ENCODE measurements around the gene APC2.

Gene APC2

GRCh38 chr19:1447504-1447903, 2.4 kb upstream of the APC2 start:
- DNase-seq = no peak

DNA sequence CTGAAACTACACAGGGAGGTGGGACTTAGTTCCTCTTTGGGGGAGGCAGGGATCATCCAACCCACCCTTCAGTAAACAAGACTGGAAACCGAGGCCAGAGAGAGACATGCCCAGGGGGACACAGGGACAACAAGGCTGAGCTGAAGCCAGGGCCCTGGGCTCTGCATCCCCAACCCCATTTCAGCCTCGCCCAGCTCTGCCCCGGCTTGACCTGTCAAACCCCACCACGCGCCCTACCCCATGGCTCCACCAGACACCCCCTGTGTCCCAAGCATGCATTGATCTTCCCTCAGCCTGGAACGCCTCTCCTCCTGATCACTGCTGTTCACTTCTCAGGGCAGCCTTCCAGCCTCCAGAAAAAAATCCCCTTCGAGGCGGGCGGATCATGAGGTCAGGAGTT, 2.0 kb upstream of the APC2 start:
- no peak for DNase-seq

DNA sequence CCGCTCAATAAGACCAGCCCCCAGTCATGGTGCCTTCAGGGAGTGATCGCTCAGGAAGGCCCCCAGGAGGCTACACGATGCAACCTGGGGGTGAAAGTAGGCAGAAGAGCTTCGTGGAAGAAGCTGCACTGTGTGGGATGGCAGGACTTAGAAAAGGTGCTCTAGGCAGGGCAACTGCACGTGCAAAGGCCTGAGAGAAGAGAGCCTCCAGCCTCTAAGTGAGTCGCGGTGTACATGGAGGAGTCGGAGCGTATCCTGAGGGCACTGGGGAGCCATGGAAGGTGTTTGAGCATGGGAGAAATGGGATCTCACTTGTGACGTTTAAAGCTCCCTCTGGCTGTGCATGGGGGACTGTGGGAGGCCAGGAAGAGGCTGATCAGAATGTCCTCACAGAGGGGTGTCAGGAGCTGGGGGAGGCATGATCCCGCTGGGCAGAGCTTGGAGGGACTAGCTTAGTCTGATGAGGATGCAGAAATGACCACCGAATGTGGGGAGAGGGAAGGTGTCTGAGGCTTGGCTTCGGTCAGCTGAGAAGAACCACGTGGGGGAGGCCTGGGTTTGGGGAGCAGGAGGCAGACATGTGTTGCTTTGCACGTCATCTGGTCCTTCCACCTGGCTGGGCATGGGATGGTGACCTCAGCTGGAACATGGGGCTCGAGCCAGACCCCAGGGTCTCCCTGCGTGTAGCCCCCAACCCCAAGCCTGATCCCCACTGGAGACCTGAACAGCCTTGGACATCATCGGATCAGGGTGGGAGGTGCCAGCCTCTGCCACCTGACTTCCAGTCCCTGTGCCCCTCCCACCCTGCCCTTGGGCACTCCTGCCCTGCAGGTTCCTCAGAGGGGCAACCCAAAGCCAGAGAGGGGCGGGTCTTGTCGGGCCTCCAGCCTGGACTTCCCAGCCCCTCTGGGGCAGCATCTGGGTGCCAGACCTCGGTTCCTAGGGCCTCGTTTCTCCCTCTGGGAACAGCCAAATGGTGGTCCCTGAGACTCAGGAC, 1.1 kb downstream of the APC2 start:
- no peak for DNase-seq

- no peak for DNase-seq
Observed at GRCh38 chr19:1451916-1452801, 2.2 kb downstream of the APC2 start.

DNA sequence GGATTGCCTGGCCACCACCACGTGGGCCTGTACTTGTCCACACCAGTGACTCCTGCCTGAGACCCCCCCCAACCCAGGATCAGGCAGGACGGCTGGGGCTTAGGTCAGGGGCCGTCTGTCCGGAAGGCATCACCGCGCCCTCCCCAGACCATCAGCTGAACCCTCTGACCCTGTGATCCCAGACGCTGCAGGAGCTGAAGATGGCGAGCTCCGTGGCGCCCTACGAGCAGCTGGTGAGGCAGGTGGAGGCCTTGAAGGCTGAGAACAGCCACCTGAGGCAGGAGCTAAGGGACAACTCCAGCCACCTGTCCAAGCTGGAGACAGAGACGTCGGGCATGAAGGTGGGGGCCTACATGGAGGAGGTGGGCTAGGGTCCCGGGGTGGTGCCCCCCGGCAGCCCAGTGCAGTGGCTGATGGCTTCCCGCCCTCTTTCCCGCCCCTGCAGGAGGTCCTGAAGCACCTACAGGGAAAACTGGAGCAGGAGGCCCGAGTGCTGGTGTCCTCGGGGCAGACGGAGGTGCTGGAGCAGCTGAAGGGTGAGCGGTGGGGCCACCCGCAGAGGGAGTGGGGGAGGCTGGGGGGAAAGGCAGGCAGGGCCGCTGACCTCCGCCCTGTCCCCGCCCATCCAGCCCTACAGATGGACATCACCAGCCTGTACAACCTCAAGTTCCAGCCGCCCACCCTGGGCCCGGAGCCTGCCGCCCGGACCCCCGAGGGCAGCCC, 3.0 kb downstream of the APC2 start:
- no peak for DNase-seq

GRCh38 chr19:1453525-1454364, 3.8 kb downstream of the APC2 start:
- DNase-seq = no peak

DNA sequence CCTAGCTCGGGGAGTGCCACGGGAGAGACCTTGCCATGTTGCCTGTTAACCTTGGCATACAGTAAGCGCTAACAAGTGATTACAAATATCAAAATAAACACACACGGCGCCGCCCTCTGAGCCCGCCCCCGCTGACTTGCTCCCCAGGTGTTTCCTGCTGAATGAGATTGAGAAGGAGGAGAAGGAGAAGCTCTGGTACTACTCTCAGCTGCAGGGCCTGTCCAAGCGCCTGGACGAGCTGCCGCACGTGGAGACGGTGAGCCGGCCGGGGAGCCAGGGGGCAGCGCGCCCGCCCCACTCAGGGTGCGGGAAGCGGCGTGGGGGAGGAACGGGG, 5.0 kb downstream of the APC2 start:
- no peak for DNase-seq

DNA sequence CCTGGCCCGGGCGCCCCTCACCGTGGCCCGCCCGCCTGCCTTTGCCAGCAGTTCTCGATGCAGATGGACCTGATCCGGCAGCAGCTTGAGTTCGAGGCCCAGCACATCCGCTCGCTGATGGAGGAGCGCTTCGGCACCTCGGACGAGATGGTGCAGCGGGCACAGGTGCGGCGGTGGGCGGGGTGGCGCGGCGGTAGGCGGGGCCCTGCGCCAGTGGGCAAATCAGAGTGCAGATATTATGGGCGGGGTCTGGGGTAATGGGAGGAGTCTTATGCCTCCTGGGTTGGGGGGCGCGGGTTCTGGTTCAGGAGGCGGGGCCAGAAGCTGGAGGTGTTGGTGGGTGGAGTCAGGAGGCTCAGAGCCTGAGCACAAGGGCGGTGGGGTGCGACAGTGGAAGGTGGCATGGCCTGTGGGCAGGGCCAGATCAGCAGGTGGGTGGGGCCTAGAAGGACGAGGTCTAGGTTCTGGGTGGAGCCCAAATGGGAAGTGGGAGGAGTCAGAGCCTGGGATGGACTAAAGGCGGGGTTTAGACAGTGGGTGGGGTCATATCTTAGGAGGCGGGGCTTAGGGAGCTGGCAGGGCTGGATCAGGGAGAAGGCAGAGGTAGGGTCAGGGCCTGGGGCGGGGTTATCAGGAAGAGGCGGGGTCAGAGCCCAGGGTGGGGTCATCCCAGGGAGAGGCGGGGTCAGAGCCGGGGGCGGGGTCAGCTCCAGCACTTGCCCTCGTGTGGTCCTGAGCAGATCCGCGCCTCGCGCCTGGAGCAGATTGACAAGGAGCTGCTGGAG, 5.6 kb downstream of the APC2 start:
- peak; percentile 69 to 75 for DNase-seq

DNA sequence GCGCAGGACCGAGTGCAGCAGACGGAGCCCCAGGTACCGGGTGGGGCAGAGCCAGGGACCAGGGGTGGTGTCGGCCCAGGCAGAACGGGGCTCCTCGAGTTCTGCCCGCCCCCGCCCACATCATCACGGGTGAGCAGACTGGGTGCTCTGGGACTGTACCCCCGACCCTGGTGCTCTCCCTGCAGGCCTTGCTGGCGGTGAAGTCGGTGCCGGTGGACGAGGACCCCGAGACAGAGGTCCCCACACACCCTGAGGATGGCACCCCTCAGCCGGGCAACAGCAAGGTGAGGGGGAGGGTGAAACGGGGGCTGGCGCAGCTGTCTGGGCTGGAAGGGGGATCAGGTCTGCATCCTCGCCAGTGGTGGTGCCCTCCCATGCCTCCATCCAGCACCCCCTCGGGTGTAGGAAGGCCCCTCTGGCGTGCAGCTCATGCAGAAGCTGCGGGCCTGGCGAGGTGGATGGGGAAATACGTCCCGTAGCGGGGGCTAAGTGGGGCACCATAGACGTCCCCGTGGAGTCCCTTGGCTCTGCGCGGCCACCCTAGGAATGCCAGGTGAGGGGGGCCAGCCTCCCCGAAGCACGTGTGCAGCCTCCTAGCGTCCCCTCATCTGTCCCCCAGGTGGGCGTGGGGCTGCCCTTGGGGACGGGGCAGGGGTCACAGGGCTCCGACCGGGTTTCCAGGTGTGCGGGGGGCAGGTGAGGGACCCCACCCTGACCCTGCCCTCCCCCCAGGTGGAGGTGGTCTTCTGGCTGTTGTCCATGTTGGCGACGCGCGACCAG, 6.4 kb downstream of the APC2 start:
- no peak for DNase-seq

GRCh38 chr19:1457031-1457739, 7.3 kb downstream of the APC2 start:
- no peak for DNase-seq

DNA sequence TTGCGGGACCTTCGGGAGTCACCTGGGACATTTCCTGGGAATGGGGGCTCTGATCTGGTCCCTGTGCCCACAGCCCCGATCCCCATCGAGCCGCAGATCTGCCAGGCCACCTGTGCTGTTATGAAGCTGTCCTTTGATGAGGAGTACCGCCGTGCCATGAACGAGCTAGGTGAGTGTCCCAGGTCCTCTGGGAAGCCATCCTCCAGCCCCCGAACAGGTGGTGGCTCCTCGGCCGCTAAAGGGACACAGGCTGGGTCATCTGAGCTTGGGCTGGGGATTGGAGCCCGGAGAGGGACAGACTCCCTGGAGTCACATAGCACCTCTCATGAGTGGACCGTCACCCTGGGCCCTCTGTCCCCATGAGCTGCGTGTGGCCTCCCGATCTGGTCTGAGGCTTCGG, 8.0 kb downstream of the APC2 start:
- no peak for DNase-seq

DNA sequence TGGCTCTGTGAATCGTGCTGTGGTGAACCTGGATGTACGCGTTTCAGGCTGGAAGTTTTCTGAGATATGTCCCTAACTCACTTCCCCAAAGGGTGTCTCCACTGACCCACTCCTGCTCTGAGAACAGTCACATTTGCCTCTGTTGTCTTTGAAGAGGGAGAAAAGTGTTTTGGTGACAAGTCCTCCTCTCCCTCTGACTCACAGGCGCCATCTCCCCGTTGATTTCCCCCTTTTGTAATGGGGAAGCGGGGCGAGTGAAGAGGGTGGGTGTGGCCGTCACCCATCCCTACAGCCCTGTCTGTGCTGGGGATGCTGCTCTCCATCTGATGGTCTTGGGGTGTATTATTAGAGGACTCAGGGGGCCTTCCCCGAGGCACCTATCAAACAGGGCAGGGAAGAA, 9.6 kb downstream of the APC2 start:
- DNase-seq = peak in 1 of 2 experiments; percentile 4

DNA sequence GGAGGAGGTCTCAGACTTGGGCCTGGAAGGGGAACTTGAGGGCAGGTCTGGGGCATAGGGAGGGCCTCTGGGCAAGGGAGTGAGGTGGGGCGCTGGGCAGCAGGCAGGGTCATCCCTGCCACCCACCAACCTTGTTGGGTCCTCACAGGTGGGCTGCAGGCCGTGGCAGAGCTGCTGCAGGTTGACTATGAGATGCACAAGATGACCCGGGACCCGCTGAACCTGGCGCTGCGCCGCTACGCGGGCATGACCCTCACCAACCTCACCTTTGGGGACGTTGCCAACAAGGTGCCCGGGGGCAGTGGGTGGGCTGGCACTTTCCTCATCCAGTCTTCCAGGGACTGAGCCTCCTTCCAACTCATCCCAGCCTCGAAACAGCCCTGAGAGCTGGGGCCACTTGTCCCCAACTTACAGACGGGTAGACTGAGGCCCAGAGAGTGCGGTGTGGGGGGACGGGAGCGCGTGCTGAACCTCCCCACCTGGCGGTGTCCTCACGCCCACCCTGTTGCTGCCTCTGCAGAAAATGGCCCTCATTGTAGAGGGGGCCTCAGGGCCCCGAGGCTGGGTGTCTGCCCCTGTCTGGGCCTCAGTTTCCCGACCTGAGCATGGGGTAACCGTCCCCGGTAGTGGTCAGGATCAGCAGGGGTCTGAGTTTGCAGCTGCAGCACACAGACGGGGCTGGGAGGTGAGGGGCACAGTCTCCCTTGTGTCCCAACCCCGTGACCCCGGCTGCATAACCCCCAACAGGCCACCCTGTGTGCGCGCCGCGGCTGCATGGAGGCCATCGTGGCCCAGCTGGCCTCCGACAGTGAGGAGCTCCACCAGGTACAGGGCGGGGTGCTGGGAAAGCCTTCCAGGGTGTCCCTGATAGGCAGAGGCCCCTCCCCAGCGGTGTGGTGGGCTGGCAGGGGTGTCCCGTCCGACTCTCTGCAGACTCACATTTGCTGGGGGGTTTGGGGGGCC, 10.4 kb downstream of the APC2 start:
- DNase-seq = no peak

DNA sequence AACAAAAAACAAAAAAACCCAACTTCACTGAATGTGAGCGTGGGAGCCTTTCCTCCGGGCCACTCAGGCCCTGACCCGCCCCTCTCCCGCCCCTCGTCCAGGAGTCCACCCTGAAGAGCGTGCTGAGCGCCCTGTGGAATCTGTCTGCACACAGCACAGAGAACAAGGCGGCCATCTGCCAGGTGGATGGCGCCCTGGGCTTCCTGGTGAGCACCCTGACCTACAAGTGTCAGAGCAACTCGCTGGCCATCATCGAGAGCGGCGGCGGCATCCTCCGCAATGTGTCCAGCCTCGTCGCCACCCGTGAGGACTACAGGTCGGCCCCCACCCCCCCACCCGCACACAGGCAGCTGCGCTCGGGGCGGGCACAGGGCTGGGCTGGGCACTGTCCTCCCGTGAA, 11.9 kb downstream of the APC2 start:
- no peak for DNase-seq

DNA sequence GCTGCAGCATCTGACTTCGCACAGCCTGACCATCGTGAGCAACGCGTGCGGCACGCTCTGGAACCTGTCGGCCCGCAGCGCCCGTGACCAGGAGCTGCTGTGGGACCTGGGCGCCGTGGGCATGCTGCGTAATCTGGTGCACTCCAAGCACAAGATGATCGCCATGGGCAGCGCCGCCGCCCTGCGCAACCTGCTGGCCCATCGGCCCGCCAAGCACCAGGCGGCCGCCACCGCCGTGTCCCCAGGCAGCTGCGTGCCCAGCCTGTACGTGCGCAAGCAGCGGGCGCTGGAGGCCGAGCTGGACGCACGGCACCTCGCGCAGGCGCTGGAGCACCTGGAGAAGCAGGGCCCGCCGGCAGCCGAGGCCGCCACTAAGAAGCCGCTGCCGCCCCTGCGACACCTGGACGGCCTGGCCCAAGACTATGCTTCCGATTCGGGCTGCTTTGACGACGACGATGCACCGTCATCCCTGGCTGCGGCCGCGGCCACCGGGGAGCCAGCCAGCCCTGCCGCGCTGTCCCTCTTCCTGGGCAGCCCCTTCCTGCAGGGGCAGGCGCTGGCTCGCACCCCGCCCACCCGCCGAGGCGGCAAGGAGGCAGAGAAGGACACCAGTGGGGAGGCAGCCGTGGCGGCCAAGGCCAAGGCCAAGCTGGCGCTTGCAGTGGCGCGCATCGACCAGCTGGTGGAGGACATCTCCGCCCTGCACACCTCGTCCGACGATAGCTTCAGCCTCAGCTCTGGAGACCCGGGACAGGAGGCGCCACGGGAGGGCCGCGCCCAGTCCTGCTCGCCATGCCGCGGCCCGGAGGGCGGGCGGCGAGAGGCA, 15.5 kb downstream of the APC2 start:
- peak; percentile 52 to 63 for DNase-seq

- no peak for DNase-seq
Observed at GRCh38 chr19:1466018-1466460, 16.1 kb downstream of the APC2 start.

DNA sequence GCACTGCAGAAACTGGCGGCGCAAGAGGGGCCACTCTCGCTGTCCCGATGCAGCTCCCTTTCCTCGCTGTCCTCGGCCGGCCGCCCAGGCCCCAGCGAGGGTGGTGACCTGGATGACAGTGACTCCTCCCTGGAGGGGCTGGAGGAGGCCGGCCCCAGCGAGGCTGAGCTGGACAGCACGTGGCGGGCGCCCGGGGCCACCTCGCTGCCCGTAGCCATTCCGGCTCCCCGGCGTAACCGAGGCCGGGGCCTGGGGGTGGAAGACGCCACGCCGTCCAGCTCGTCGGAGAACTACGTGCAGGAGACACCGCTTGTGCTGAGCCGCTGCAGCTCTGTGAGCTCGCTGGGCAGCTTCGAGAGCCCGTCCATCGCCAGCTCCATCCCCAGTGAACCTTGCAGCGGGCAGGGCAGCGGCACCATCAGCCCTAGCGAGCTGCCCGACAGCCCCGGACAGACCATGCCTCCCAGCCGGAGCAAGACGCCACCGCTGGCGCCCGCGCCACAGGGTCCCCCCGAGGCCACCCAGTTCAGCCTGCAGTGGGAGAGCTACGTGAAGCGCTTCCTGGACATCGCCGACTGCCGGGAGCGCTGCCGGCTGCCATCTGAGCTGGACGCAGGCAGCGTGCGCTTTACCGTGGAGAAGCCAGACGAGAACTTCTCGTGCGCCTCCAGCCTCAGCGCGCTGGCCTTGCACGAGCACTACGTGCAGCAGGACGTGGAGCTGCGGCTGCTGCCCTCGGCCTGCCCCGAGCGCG, 16.7 kb downstream of the APC2 start:
- no peak for DNase-seq

Data from activated CD4-positive, alpha-beta T cell treated with anti-CD3 and anti-CD28 coated beads, Interleukin-2, amount 50 U/mL, for 48 hours (primary cell).